PC-9 (cell line): ENCODE results near the gene CDK5RAP2. TPM values are rescaled to one million over a fixed set of nuclear protein-coding genes. Genes with fewer than 3 reads are reported as not detected.
A peak's percentile ranks its signal among the peaks of the same experiment; 100 is the strongest.

Source experiments
- BruUV-seq: library from RNA; stranded (reverse); fragments of 400-500 nt; replicated peaks from 2 replicates; lab custom pipeline; 2021; lab: Mats Ljungman, UMichigan
- CTCF ChIA-PET: fragments of 300-600 bp; sonication (Branson Sonifier 250); formaldehyde crosslinking; loops from one replicate; lab custom pipeline; 2022; ENCODE audit warnings: antibody characterized with exemption; lab: Charles Lee
- POLR2A ChIA-PET: fragments of 300-600 bp; sonication (Branson Sonifier 250); formaldehyde crosslinking; loops from one replicate; lab custom pipeline; 2022; ENCODE audit warnings: antibody characterized with exemption; ENCODE audit not compliant: unreplicated experiment; lab: Charles Lee
- DNase-seq, 2 experiments: peaks; one replicate each; pipeline versions ENCODE4 v3.0.0 to v3.0.0-alpha.2; 2015 to 2022; ENCODE audit warnings: mixed read lengths in 1 of 2
- H2AFZ ChIP-seq: fragments of 200-600 bp; sonication (generic); 2 replicates; pipeline ENCODE4 v1.8.1; 2017; ENCODE audit warnings: antibody characterized with exemption
- H3F3A ChIP-seq: fragments of 200-600 bp; sonication (generic); 2 replicates; pipeline ENCODE4 v1.8.1; 2017; ENCODE audit warnings: antibody characterized with exemption, mild to moderate bottlenecking, low read depth; ENCODE audit not compliant: insufficient read depth
- H3K27ac ChIP-seq: fragments of 200-600 bp; sonication (generic); 2 replicates; pipeline ENCODE4 v1.6.1; 2016; ENCODE audit warnings: mixed run types
- H3K27me3 ChIP-seq: fragments of 200-600 bp; sonication (generic); 2 replicates; pipeline ENCODE4 v1.6.1; 2016; ENCODE audit warnings: low read depth, mixed run types; ENCODE audit not compliant: insufficient read depth
- H3K36me3 ChIP-seq: fragments of 200-600 bp; sonication (generic); 2 replicates; pipeline ENCODE4 v1.6.1; 2016; ENCODE audit warnings: low read depth, mixed run types
- H3K4me1 ChIP-seq: fragments of 200-600 bp; sonication (generic); replicated peaks from 2 replicates; pipeline ENCODE4 v1.6.1; 2016; ENCODE audit warnings: mixed run types; ENCODE audit not compliant: insufficient read depth
- H3K4me2 ChIP-seq: fragments of 200-600 bp; sonication (generic); 2 replicates; pipeline ENCODE4 v1.6.1; 2017; ENCODE audit warnings: mixed run types
- H3K4me3 ChIP-seq: fragments of 200-600 bp; sonication (generic); 2 replicates; pipeline ENCODE4 v1.6.1; 2016; ENCODE audit warnings: mixed run types
- H3K79me2 ChIP-seq: fragments of 200-600 bp; sonication (generic); 2 replicates; pipeline ENCODE4 v1.6.1; 2017; ENCODE audit warnings: low read depth, mixed run types
- H3K9me2 ChIP-seq: fragments of 200-600 bp; sonication (generic); 2 replicates; pipeline ENCODE4 v1.8.1; 2017; ENCODE audit warnings: mild to moderate bottlenecking; ENCODE audit not compliant: insufficient read depth
- H3K9me3 ChIP-seq: fragments of 200-600 bp; sonication (generic); 2 replicates; pipeline ENCODE4 v1.8.1; 2016; ENCODE audit warnings: low read depth; ENCODE audit not compliant: insufficient read depth
- H4K20me1 ChIP-seq: fragments of 200-600 bp; sonication (generic); 2 replicates; pipeline ENCODE4 v1.8.1; 2017; ENCODE audit not compliant: insufficient read depth
- EZH2 ChIP-seq: fragments of 200-600 bp; sonication (generic); IDR thresholded peaks from 2 replicates; pipeline ENCODE4 v1.8.0; 2017; ENCODE audit warnings: antibody characterized with exemption, low read depth
- intact Hi-C: fragments of 100-400 bp; cut with micrococcal nuclease; formaldehyde crosslinking; loops from one replicate; pipeline ENCODE4 v1.10.0; 2022; ENCODE audit not compliant: unreplicated experiment
- total RNA-seq: library from RNA; stranded (reverse); gene quantifications from 2 replicates; pipeline ENCODE4 v1.2.3, GENCODE V29; 2021
- TF ChIP-seq, protein P1 (sequence below): fragments of 200-600 bp; sonication (generic); conservative IDR thresholded peaks from 2 replicates; pipeline ENCODE4 v1.6.1; 2017; ENCODE audit warnings: mixed run types, antibody characterized with exemption, mild to moderate bottlenecking, moderate library complexity

Gene CDK5RAP2
- total RNA-seq, 1 experiment from 2014 or later: 113 TPM

GRCh38 chr9:120616966-120617935 is 37.3 kb upstream of the CDK5RAP2 start:
- Histone ChIP-seq H3K79me2 (no peaks in the 10 kb centered on the region), H3F3A (peaks cover 34% of the 10 kb centered on the region), H3K27ac (0 out of 2 replicates have a peak overlapping the region, but pooled peaks have one; percentile 5), H3K4me1 (peaks cover 20% of the 10 kb centered on the region), H3K9me3 (no peaks in the 10 kb centered on the region), H3K9me2 (no peaks in the 10 kb centered on the region), H3K36me3 (peaks cover 9% of the 10 kb centered on the region; the same call in 1 of the 2 replicates), H4K20me1 (no peaks in the 10 kb centered on the region; the same call in none of the 2 replicates), H2AFZ (no peak overlapping the region), H3K27me3 (no peaks in the 10 kb centered on the region), H3K4me2 (no peak overlapping the region), H3K4me3 (no peak overlapping the region)
- intact Hi-C loops: loop anchor here (10.0 kb wide), 1 partner anchor 788 kb away; no protein-coding TSS in a partner anchor
- no peak for TF ChIP-seq EZH2
- TF ChIP-seq, protein P1, sequence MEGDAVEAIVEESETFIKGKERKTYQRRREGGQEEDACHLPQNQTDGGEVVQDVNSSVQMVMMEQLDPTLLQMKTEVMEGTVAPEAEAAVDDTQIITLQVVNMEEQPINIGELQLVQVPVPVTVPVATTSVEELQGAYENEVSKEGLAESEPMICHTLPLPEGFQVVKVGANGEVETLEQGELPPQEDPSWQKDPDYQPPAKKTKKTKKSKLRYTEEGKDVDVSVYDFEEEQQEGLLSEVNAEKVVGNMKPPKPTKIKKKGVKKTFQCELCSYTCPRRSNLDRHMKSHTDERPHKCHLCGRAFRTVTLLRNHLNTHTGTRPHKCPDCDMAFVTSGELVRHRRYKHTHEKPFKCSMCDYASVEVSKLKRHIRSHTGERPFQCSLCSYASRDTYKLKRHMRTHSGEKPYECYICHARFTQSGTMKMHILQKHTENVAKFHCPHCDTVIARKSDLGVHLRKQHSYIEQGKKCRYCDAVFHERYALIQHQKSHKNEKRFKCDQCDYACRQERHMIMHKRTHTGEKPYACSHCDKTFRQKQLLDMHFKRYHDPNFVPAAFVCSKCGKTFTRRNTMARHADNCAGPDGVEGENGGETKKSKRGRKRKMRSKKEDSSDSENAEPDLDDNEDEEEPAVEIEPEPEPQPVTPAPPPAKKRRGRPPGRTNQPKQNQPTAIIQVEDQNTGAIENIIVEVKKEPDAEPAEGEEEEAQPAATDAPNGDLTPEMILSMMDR: no peak
- no peak for DNase-seq
- BruUV-seq: no TSS peak
- ChIA-PET CTCF (no interaction called here), POLR2A (interaction anchor here (0.5 kb wide), 1 partner anchor 38 kb away, joined by 5 read pairs; no protein-coding TSS in a partner anchor)

DNA sequence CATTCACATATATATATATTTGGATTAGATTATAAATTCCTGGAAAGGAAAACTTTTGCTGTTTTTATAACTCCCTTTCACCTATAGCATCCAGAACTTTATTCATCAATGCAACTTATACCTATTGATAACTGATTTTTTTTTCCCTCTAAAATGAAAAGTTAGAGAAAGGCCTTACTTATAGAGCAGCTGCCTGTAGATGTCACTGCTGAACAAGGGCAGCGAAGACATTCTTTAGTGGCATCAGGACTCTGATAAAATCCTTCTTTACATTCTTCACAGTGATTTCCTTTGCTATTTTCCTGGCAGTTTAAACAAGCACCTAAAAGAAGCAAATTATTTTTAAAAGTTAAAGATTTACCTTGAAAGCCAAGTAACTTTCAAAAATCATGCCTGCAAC is 32.3 kb upstream of the CDK5RAP2 start:
- no peak for DNase-seq
- Histone ChIP-seq H3K4me3 (no peak overlapping the region), H3K79me2 (no peaks in the 10 kb centered on the region), H3K27me3 (no peaks in the 10 kb centered on the region), H3K36me3 (peaks cover 22% of the 10 kb centered on the region), H4K20me1 (no peaks in the 10 kb centered on the region; the same call in 1 of the 2 replicates), H2AFZ (no peak overlapping the region), H3K9me2 (no peaks in the 10 kb centered on the region), H3K27ac (no peak overlapping the region), H3K4me1 (no peaks in the 10 kb centered on the region), H3K9me3 (no peaks in the 10 kb centered on the region), H3F3A (peaks cover 10% of the 10 kb centered on the region; the same call in 1 of the 2 replicates), H3K4me2 (no peak overlapping the region)
- intact Hi-C loops: loop anchor here (5.0 to 10.0 kb wide), 2 partner anchors 450 to 793 kb away; no protein-coding TSS in a partner anchor
- POLR2A ChIA-PET: no interaction called here
- BruUV-seq: no TSS peak
- CTCF ChIA-PET: interaction anchor here (0.8 kb wide), 1 partner anchor 448 kb away, joined by 3 read pairs; no protein-coding TSS in a partner anchor
- TF ChIP-seq, protein P1: peak; percentile 45; the same call in 1 of the 2 replicates
- TF ChIP-seq EZH2: no peak

DNA sequence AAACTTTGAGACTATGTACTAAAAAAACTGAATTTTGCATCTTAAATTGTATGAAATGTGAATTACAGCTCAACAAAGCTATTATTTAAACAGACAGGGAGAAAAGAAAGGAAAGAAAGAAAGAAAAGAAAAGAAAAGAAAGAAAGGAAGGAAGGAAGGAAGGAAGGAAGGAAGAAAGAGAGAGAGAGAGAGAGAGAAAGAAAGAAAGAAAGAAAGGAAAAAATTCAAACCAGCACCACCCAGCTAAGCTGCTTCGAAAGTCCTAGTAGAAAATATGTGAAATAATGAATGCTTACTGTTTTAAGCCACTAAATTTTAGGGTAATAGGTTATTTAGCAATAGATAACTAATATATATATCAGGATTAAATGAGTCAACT is 31.7 kb upstream of the CDK5RAP2 start:
- ChIA-PET POLR2A (interaction anchor here (0.7 kb wide), 1 partner anchor 181 kb away, joined by 4 read pairs; no protein-coding TSS in a partner anchor), CTCF (interaction anchor here (0.6 to 0.8 kb wide), 3 partner anchors 27 to 449 kb away, joined by 3 to 32 read pairs (median 23); no protein-coding TSS in a partner anchor)
- TF ChIP-seq, protein P1: no peak
- TF ChIP-seq EZH2: no peak
- intact Hi-C loops: loop anchor here (5.0 to 10.0 kb wide), 2 partner anchors 451 to 793 kb away; no protein-coding TSS in a partner anchor
- no TSS peak for BruUV-seq
- Histone ChIP-seq H3K27me3 (no peaks in the 10 kb centered on the region), H3K9me2 (no peaks in the 10 kb centered on the region), H3K4me1 (no peaks in the 10 kb centered on the region), H3K4me2 (no peak overlapping the region), H3K4me3 (no peak overlapping the region), H3F3A (peaks cover 6% of the 10 kb centered on the region; the same call in 1 of the 2 replicates), H2AFZ (no peak overlapping the region), H4K20me1 (no peaks in the 10 kb centered on the region; the same call in 1 of the 2 replicates), H3K9me3 (no peaks in the 10 kb centered on the region), H3K36me3 (peaks cover 22% of the 10 kb centered on the region), H3K27ac (no peak overlapping the region), H3K79me2 (no peaks in the 10 kb centered on the region)
- DNase-seq: no peak
